ENCODE results near the gene ATG12. TPM values are rescaled to one million over a fixed set of nuclear protein-coding genes. Genes with fewer than 3 reads are reported as not detected.
"Not testable (repeated sequence)": the region's sequence is repeated elsewhere in the genome, so short reads cannot be mapped to it uniquely, and the experiment has no call there.

The ATG12 gene
- total RNA-seq, 1 donor from 2014 or later: 50.6 TPM

GRCh38 chr5:115838885-115839518, 2.4 kb downstream of the ATG12 start:
- Histone ChIP-seq H3K4me3 (no peak overlapping the region), H3K27me3 (no peaks in the 10 kb centered on the region), H3K36me3 (peaks cover 0 to 33% of the 10 kb centered on the region in 2 donors), H3K27ac (peak overlapping the region; percentile 19), H3K4me1 (peaks cover 44% of the 10 kb centered on the region), H3K9me3 (no peaks in the 10 kb centered on the region)
- no peak for DNase-seq (ENCODE audit: extremely low spot score in 2 of 2)
- intact Hi-C loops (cut with DNase I): no loop called here
- TF ChIP-seq CTCF (IDR thresholded peaks at IDR 0.05): peak in 2 of 3 experiments; percentile 39 to 42
- TF ChIP-seq POLR2AphosphoS5 (IDR thresholded peaks at IDR 0.05; ENCODE audit: insufficient read depth in 1 of 2, low read depth in 1 of 2): no peak

- no peak for TF ChIP-seq POLR2AphosphoS5 (IDR thresholded peaks at IDR 0.05; ENCODE audit: insufficient read depth in 1 of 2, low read depth in 1 of 2)
- no peak for TF ChIP-seq CTCF (IDR thresholded peaks at IDR 0.05)
- TF ChIP-seq POLR2A (IDR thresholded peaks at IDR 0.05): no peak
- intact Hi-C loops (cut with DNase I): no loop called here
These were observed 5.9 kb downstream of the ATG12 start for GRCh38 chr5:115835481-115835880.

GRCh38 chr5:115831163-115831768, 10.1 kb downstream of the ATG12 start:
- TF ChIP-seq POLR2AphosphoS5 (IDR thresholded peaks at IDR 0.05; ENCODE audit: insufficient read depth in 1 of 2, low read depth in 1 of 2) (no peak), CTCF (IDR thresholded peaks at IDR 0.05) (peak in 2 of 3 experiments; percentile 34 to 39), POLR2A (IDR thresholded peaks at IDR 0.05) (no peak)
- Histone ChIP-seq H3K4me1 (no peaks in the 10 kb centered on the region), H3K27ac (no peak overlapping the region), H3K27me3 (no peaks in the 10 kb centered on the region), H3K36me3 (peaks cover 0 to 59% of the 10 kb centered on the region in 2 donors), H3K4me3 (no peak overlapping the region), H3K9me3 (no peaks in the 10 kb centered on the region)
- intact Hi-C loops (cut with DNase I): loop anchor here (5.0 kb wide), 1 partner anchor 1866 kb away; no protein-coding TSS in a partner anchor
- no peak for DNase-seq (ENCODE audit: extremely low spot score in 2 of 2)

More at GRCh38 chr5:115835481-115835880, 5.9 kb downstream of the ATG12 start:
- H3K27ac ChIP-seq: no peak overlapping the region
- peaks cover 26% of the 10 kb centered on the region for H3K4me1 ChIP-seq
- H3K36me3 ChIP-seq: peaks cover 0 to 54% of the 10 kb centered on the region in 2 donors
- no peaks in the 10 kb centered on the region for H3K9me3 ChIP-seq
- DNase-seq (ENCODE audit: extremely low spot score in 2 of 2): no peak
- no peak overlapping the region for H3K4me3 ChIP-seq
- no peaks in the 10 kb centered on the region for H3K27me3 ChIP-seq

GRCh38 chr5:115829913-115830312, 11.5 kb downstream of the ATG12 start:
- Histone ChIP-seq H3K4me1 (no peaks in the 10 kb centered on the region), H3K9me3 (no peaks in the 10 kb centered on the region), H3K4me3 (no peak overlapping the region), H3K36me3 (peaks cover 0 to 49% of the 10 kb centered on the region in 2 donors), H3K27me3 (no peaks in the 10 kb centered on the region), H3K27ac (no peak overlapping the region)
- DNase-seq (ENCODE audit: extremely low spot score in 2 of 2): no peak
- intact Hi-C loops (cut with DNase I): loop anchor here (5.0 kb wide), 1 partner anchor 1867 kb away; no protein-coding TSS in a partner anchor
- TF ChIP-seq POLR2A (IDR thresholded peaks at IDR 0.05): no peak
- no peak for TF ChIP-seq POLR2AphosphoS5 (IDR thresholded peaks at IDR 0.05; ENCODE audit: insufficient read depth in 1 of 2, low read depth in 1 of 2)
- TF ChIP-seq CTCF (IDR thresholded peaks at IDR 0.05): no peak

GRCh38 chr5:115825948-115826347, 15.4 kb downstream of the ATG12 start:
- TF ChIP-seq POLR2AphosphoS5 (IDR thresholded peaks at IDR 0.05; ENCODE audit: insufficient read depth in 1 of 2, low read depth in 1 of 2): no peak
- TF ChIP-seq POLR2A (IDR thresholded peaks at IDR 0.05): no peak
- no peak for TF ChIP-seq CTCF (IDR thresholded peaks at IDR 0.05)
- Histone ChIP-seq H3K9me3 (no peaks in the 10 kb centered on the region), H3K36me3 (peaks cover 0 to 23% of the 10 kb centered on the region in 2 donors), H3K27ac (no peak overlapping the region), H3K4me3 (no peak overlapping the region), H3K27me3 (no peaks in the 10 kb centered on the region), H3K4me1 (no peaks in the 10 kb centered on the region)
- no peak for DNase-seq (ENCODE audit: extremely low spot score in 2 of 2)
- intact Hi-C loops (cut with DNase I): no loop called here

- intact Hi-C loops (cut with DNase I); H3K9me3 ChIP-seq; H3K4me3 ChIP-seq; DNase-seq (ENCODE audit: extremely low spot score in 2 of 2); H3K4me1 ChIP-seq; H3K27me3 ChIP-seq; H3K27ac ChIP-seq: not testable (repeated sequence)
- H3K36me3 ChIP-seq: peaks cover 0 to 14% of the 10 kb centered on the region in 2 donors
These were observed 16.4 kb downstream of the ATG12 start for GRCh38 chr5:115824983-115825382.
